GM18505 (cell line): ENCODE data around the gene LMO2.
A peak's percentile ranks its signal among the peaks of the same experiment; 100 is the strongest.

Experiments
- ATAC-seq: cut with Tn5 transposase; IDR thresholded peaks from one replicate; pipeline ENCODE4 v1.9.1; 2021; ENCODE audit not compliant: unreplicated experiment
- POLR2A ChIP-seq: IDR thresholded peaks from 4 replicates; pipeline ENCODE4 v1.6.1; 2011; ENCODE audit warnings: borderline replicate concordance; ENCODE audit not compliant: insufficient read depth, insufficient read length; ENCODE audit errors: extremely low read depth

LMO2 gene

GRCh38 chr11:33909150-33909549 is 17.3 kb upstream of the LMO2 start:
- no peak for ATAC-seq
- no peak for TF ChIP-seq POLR2A

- no peak for TF ChIP-seq POLR2A
- ATAC-seq: no peak
Measured at GRCh38 chr11:33907421-33907820, 15.5 kb upstream of the LMO2 start.

DNA sequence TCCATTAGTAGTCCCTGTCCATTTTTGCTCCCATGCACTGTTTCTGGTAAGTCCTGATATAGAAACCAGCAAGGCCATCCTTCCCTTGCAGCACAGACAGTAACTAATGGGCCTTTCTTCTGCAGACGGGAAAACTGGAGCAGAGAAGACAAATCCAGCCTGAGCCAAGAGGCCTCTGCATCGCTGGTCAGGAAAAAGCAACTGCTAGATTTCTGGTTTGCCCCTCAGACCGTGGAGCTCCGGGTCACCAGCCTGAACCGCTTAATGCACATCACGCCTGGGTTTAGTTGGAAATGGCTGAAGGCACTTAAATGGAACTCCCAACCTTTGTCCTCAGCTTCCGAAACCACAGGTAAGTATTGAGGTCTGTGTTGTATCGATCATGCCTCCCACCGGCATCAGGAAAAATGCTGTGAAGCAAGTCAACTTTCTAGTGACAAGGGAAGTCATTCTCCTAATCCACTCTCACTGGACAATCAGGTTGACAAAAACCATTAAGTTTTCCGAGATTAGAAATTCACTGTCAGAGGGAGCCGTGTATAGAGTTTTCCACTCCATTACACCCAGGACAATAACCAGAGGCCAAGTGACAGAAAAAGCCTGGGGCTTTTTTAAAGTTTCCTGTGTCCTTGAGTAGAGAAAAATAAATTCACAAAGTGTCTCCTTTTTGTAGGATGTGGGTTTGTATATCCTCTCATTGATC is 14.8 kb upstream of the LMO2 start:
- no peak for TF ChIP-seq POLR2A
- ATAC-seq: no peak

GRCh38 chr11:33904102-33904501 is 12.2 kb upstream of the LMO2 start:
- no peak for ATAC-seq
- no peak for TF ChIP-seq POLR2A

DNA sequence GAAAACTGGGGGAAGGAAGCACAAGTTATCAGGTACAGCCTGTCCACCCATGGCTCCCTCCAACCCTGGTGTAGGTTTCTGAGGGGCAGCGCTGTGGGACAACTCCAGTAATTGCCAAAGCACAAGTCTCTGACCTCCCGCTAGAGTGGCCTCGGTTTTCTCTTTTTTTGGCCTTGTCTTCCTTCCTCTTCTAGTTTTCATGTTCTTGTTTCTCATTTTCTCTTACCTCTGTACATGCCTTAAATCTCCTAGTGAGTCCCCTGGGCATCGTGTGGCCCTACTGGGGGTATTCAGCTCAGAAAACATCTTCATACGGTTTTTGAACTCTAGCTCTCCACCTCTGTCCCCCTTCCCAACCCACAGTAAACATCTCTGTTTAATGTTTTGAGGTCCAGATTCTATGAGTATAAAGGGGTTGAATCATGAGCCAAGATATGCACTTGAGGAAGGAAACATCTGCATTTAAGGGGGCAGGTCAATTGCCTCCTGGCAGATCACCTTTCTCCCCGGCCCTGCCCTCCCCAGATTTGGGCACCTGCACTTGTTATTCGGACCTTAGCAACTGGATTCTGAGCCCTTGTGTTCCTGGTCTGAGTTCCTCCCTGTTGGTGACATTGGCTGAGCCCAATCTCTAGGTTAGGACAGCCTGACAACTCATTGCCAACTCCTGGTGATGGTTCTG is 8.4 kb upstream of the LMO2 start:
- no peak for TF ChIP-seq POLR2A
- ATAC-seq: no peak

DNA sequence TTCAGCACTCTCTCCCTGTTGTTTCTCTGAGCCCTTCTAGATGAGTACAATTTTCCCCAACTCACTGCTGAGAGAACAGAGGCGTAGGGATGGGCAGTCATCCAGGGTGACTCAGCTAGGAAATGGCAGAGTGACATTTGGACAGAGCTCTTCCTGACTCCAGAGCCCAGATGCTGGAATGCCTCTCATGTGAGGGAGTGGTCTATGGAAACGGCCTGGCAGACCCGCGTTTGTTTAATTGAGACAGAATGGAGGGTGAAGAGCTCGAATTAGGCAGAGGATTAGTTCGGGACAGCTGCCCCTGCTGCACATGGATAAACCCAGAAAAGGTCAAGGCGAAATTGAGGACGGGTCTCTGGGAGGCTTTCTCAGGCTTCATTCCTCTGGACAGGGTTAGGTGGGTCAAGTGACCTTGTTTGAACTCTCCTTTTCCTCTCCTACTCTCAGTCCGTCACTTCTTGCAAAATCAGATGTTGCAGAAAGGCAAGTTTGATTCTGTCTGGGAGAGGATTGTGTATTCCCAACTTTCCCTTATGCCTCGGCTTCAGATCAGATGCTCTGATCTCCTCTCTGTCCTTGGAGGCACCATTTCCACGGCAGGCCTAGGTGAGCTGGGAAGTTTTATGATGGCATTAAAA is 7.6 kb upstream of the LMO2 start:
- no peak for ATAC-seq
- TF ChIP-seq POLR2A: no peak

- no peak for ATAC-seq
- TF ChIP-seq POLR2A: no peak
Measured at GRCh38 chr11:33898957-33899356, 7.1 kb upstream of the LMO2 start.

DNA sequence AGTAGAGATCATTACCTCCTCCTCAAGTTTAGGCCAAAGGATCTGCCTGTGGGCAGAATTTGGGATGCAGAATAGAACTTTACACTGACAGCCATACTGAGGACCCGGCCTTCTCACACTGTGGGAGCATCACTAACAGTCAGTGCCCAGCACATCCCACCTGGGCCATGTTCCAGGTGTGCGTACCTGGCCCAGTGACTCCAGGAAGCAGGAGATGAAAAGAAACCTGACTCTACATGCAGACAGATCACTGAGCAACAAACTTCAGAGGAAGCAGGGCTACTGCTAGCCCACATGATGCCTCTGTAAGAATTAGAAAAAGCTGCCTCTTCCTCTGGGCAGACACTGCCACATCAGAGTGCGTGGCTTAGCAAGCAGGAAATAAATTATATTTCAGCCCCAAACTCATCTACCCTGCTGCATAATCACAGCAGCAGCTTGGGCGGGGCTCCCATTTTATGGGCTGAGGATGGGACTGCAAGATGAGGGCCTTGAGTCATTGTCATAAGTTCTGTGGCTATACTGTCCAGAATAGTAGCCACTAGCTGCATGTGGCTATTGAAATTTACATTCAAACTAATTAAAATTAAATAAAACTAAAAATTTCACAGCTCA is 6.0 kb upstream of the LMO2 start:
- no peak for TF ChIP-seq POLR2A
- ATAC-seq: no peak

DNA sequence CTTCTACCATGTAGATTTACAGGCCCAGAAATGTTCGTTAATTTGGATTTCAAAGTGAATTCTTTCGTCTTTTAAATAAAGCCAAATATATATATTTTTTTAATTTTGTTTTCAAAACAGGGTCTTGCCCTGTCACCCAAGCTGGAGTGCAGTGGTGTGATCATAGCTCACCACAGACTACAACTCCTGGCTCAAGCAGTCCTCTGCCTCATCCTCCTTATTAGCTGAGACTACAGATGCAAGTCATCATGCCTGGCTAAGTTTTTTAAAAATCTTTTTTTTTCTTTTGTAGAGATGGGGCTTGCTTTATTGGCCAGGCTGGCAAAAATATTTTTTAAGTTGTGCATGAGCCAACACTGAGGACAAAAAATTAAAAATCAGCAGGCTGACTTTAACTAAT is 5.0 kb upstream of the LMO2 start:
- ATAC-seq: no peak
- TF ChIP-seq POLR2A: no peak

GRCh38 chr11:33895752-33896137 is 3.9 kb upstream of the LMO2 start:
- ATAC-seq: no peak
- no peak for TF ChIP-seq POLR2A

- TF ChIP-seq POLR2A: no peak
- no peak for ATAC-seq
Measured at GRCh38 chr11:33894398-33894746, 2.5 kb upstream of the LMO2 start.

- peak; percentile 67 for ATAC-seq
- TF ChIP-seq POLR2A: peak; percentile 92
Measured at GRCh38 chr11:33893711-33894397, 2.0 kb upstream of the LMO2 start.

- TF ChIP-seq POLR2A: no peak
- ATAC-seq: no peak
Measured at GRCh38 chr11:33892906-33893594, 1.2 kb upstream of the LMO2 start.

DNA sequence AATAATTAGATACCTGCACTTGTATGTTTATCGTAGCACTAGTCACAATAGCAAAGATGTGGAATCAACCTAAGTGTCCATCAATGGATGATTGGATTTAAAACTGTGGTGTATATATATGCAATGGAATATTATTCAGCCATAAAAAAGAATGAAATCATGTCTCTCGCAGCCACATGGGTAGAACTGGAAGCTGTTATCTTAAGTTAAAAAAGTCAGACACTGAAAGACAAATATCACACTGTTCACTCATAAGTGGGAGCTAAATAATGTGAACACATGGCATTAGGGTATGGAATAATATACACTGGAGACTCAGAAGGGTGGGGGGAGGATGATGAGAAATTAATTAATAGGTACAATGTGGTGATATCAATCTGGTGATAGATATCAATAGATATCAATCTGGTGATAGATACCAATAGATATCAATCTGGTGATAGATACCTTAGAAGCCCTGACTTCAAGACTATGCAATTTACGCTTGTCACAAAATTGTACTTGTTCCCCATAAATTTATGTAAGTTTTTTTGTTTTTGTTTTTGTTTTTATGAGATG is 2.0 kb downstream of the LMO2 start:
- TF ChIP-seq POLR2A: no peak
- no peak for ATAC-seq
